Suprapubic skin (tissue), 3 donors: Measurements from ENCODE around the gene CPNE2.

ENCODE experiments used
- CTCF ChIP-seq, 2 donors: fragments of 200-600 bp in 1 of 2; fragments of 450-650 bp in 1 of 2; sonication (generic) in 1 of 2; IDR thresholded peaks; one replicate each; pipeline ENCODE4 v1.5.1; 2016 to 2019; ENCODE audit warnings: antibody characterized with exemption in 2 of 2, mild to moderate bottlenecking in 1 of 2, moderate library complexity in 1 of 2
- POLR2AphosphoS5 ChIP-seq, 3 donors: sonication (generic); formaldehyde crosslinking; IDR thresholded peaks; one replicate each; pipeline ENCODE4 v1.6.1; 2017; ENCODE audit warnings: antibody characterized with exemption in 3 of 3

- TF ChIP-seq POLR2AphosphoS5 (IDR thresholded peaks at IDR 0.05) (no peak), CTCF (IDR thresholded peaks at IDR 0.05) (no peak)
These were observed at the start of gene CPNE2 for GRCh38 chr16:57091975-57092785.
